Right lobe of liver (tissue), 6 donors: ENCODE measurements around the gene SLC25A10. TPM values are rescaled to one million over a fixed set of nuclear protein-coding genes. Genes with fewer than 3 reads are reported as not detected.

Experiments
- ATAC-seq, 4 donors: fragments of 200-7000 bp; cut with Tn5 transposase; one replicate each; pipeline ENCODE4 v1.9.1; 2020; ENCODE audit warnings: mild to moderate bottlenecking in 4 of 4, moderate library complexity in 4 of 4
- DNase-seq, 3 donors: peaks; one replicate each; pipeline ENCODE4 v3.0.0-alpha.2; 2020
- H3K27ac ChIP-seq, 3 donors: fragments of 200-600 bp; one replicate each; pipeline ENCODE4 v1.8.0; 2022
- H3K27me3 ChIP-seq, 2 donors: fragments of 200-600 bp; one replicate each; pipeline ENCODE4 v1.8.0; 2022
- H3K36me3 ChIP-seq, 4 donors: fragments of 200-600 bp; sonication (generic) in 1 of 4; one replicate each; pipeline versions ENCODE4 v1.5.1 to v1.8.0; 2017 to 2022; ENCODE audit warnings: control low read depth in 1 of 4
- H3K4me1 ChIP-seq, 4 donors: fragments of 200-600 bp; sonication (generic) in 1 of 4; one replicate each; pipeline versions ENCODE4 v1.5.1 to v1.8.0; 2017 to 2022; ENCODE audit warnings: control low read depth in 1 of 4
- H3K4me3 ChIP-seq, 3 donors: fragments of 200-600 bp; one replicate each; pipeline ENCODE4 v1.8.0; 2022
- H3K9me3 ChIP-seq, 4 donors: fragments of 200-600 bp; sonication (generic) in 1 of 4; one replicate each; pipeline versions ENCODE4 v1.5.1 to v1.8.0; 2017 to 2022; ENCODE audit warnings: control low read depth in 1 of 4
- POLR2A ChIP-seq: fragments of 450-650 bp; IDR thresholded peaks from one replicate; pipeline ENCODE4 v1.6.1; 2017; ENCODE audit warnings: antibody characterized with exemption, mild to moderate bottlenecking
- WGBS: methylation state at CpG from one replicate; pipeline ENCODE4 v1.1.6; 2018; ENCODE audit warnings: low coverage, low lambda C conversion rate; ENCODE audit not compliant: insufficient coverage; ENCODE audit errors: missing lambda C conversion rate; 5-methylcytosine and 5-hydroxymethylcytosine counted together
- intact Hi-C, 2 donors: fragments of 100-400 bp; cut with DNase I; formaldehyde crosslinking; loops; one replicate each; pipeline versions ENCODE4 v1.11.2 to v1.14.1; 2022
- total RNA-seq, 6 experiments: library from RNA; depleted of rRNA in 2 of 6; stranded (reverse); fragments of >200 nt in 2 of 6; fragmentation: NEBNext Ultra II Directional in 3 of 6; extraction: Animal tissue kit (Norgen Biotek cat#: 25700) in 3 of 6; gene quantifications; one replicate each; pipeline versions ENCODE4 v1.1.0 to v1.2.4, GENCODE V29; 2016 to 2023
- TF ChIP-seq, protein P1 (sequence below), 4 donors: fragments of 200-600 bp in 3 of 4; fragments of 450-650 bp in 1 of 4; IDR thresholded peaks; one replicate each; pipeline versions ENCODE4 v1.5.1 to v1.8.0; 2016 to 2022; ENCODE audit warnings: antibody characterized with exemption in 4 of 4, mild to moderate bottlenecking in 2 of 4
- donor health status: DM: no; HTN: yes; CAD: no.
- donor health status: DM: no; HTN: no; CAD: no.
- donor health status: DM: no; HTN: no; CAD: no.
- donor health status: DM: no; HTN: yes; CAD: no.
- donor health status: DM: no; HTN: yes; CAD: no.

The SLC25A10 gene
- total RNA-seq, 6 experiments from 2014 or later = 35.6 to 92.0 (median 72.7) TPM

DNA sequence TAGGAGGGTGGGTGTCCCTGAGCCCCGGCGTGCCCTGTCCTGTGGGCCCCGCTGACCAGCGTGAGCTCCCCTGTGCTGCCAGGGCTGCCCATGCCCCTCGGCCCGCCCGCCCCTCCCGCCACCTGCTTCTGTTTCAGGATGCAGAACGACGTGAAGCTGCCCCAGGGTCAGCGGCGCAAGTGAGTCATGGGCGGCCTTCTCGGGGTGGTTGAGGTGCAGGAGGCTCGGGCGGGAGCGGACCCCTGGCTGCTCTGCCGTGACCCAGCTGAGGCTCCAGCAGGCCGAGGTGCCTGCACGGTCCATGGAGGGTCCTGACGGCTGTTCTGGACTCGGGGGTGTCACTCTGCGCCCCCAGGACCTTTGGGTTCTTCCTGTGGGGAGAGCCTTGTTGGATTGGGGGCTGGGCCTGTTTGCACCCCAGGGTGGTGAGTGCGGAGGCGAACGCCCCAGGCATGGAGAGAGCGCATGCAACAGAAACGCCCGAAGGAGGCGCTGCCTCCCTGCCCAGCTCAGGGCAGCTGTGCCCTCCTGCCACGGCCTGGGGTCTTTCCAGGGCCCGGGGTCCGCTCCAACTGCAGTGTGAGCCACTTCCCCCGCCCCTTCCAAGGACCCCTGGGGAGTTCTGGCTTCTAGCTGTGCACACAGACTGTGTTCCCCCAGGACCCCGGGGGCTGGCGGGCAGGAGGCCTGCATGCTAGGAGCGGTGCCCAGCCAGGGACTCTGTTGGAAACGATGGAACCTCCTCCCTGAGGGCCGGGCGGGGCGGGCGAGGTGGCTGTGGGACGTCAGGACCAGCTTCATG, 4.0 kb downstream of the SLC25A10 start:
- intact Hi-C loops = no loop called here
- peaks cover 0 to 17% (median 6%) of the 10 kb centered on the region in 4 donors for H3K4me1 ChIP-seq
- DNase-seq (peak in 1 of 3 donors; percentile 55), ATAC-seq (no peak)
- no peak overlapping the region for H3K27ac ChIP-seq
- no peaks in the 10 kb centered on the region for H3K9me3 ChIP-seq
- 100% methylated on average over 4 of the region's 43 CpGs for WGBS
- no peaks in the 10 kb centered on the region for H3K27me3 ChIP-seq
- no peak overlapping the region for H3K4me3 ChIP-seq
- peaks cover 0 to 7% (median 2%) of the 10 kb centered on the region in 4 donors for H3K36me3 ChIP-seq
- TF ChIP-seq, protein P1, sequence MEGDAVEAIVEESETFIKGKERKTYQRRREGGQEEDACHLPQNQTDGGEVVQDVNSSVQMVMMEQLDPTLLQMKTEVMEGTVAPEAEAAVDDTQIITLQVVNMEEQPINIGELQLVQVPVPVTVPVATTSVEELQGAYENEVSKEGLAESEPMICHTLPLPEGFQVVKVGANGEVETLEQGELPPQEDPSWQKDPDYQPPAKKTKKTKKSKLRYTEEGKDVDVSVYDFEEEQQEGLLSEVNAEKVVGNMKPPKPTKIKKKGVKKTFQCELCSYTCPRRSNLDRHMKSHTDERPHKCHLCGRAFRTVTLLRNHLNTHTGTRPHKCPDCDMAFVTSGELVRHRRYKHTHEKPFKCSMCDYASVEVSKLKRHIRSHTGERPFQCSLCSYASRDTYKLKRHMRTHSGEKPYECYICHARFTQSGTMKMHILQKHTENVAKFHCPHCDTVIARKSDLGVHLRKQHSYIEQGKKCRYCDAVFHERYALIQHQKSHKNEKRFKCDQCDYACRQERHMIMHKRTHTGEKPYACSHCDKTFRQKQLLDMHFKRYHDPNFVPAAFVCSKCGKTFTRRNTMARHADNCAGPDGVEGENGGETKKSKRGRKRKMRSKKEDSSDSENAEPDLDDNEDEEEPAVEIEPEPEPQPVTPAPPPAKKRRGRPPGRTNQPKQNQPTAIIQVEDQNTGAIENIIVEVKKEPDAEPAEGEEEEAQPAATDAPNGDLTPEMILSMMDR (IDR thresholded peaks at IDR 0.05) = no peak
- no peak for TF ChIP-seq POLR2A

DNA sequence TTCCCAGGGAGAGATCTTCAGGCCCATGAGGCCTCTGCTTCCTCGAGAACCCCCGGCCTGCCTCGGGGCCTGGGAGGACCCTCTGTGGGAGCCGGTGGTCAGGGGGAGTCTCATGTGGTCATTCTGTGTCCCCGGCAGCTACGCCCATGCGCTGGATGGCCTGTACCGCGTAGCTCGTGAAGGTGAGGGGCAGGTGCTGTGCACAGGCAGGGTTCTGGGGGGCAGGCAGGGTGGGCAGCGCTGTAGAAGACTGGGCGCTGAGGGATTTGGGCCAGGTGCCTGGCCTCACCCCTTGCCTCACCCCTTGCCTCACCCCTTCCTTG, 4.6 kb downstream of the SLC25A10 start:
- no CpG with 5 or more reads among the region's 12 CpGs for WGBS
- intact Hi-C loops = no loop called here
- Histone ChIP-seq H3K4me3 (no peak overlapping the region), H3K9me3 (no peaks in the 10 kb centered on the region), H3K27ac (no peak overlapping the region), H3K27me3 (no peaks in the 10 kb centered on the region), H3K36me3 (peaks cover 0 to 7% (median 2%) of the 10 kb centered on the region in 4 donors), H3K4me1 (peaks cover 0 to 12% (median 4%) of the 10 kb centered on the region in 4 donors)
- no peak for TF ChIP-seq POLR2A
- TF ChIP-seq, protein P1 (IDR thresholded peaks at IDR 0.05) = no peak
- ATAC-seq (no peak), DNase-seq (peak in 1 of 3 donors; percentile 47)

DNA sequence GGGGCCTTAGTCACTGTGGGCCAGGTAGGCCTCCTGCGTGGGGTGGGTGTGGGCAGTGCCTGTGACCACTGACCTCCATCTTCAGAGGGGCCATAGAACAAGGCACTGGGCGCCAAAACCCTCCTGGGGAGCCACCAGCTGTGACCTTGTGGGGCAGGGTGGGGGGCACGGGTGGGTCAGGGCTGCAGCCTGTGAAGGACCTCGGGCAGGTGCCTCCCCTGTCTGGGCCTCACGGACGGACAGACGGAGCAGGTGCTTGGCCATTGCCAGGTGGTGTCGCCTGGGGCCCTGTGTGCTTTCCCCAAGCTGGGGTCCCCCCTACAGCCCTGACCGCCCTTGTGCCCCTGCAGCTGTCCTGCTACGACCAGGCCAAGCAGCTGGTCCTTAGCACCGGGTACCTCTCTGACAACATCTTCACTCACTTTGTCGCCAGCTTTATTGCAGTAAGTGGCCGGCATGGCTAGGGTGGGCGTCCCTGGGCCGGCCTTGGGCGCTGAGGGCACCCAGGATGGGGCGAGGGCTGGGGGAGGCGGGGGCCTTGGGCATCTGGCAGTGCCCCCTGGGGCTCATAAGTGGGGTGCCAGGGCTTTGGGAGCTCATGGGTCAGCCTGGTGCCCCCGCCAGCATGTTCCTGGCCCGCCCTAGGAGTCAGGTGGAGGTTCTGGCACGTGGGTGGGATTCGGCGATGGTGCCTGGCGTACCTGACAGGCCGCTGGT, 5.1 kb downstream of the SLC25A10 start:
- no peak overlapping the region for H3K4me3 ChIP-seq
- intact Hi-C loops = no loop called here
- no CpG with 5 or more reads among the region's 25 CpGs for WGBS
- ATAC-seq (no peak), DNase-seq (peak in 1 of 3 donors; percentile 52)
- H3K4me1 ChIP-seq = peaks cover 0 to 13% (median 6%) of the 10 kb centered on the region in 4 donors
- no peak overlapping the region for H3K27ac ChIP-seq
- H3K9me3 ChIP-seq = no peaks in the 10 kb centered on the region
- peaks cover 0 to 7% (median 2%) of the 10 kb centered on the region in 4 donors for H3K36me3 ChIP-seq
- no peaks in the 10 kb centered on the region for H3K27me3 ChIP-seq
- TF ChIP-seq, protein P1 (IDR thresholded peaks at IDR 0.05) = no peak
- no peak for TF ChIP-seq POLR2A

DNA sequence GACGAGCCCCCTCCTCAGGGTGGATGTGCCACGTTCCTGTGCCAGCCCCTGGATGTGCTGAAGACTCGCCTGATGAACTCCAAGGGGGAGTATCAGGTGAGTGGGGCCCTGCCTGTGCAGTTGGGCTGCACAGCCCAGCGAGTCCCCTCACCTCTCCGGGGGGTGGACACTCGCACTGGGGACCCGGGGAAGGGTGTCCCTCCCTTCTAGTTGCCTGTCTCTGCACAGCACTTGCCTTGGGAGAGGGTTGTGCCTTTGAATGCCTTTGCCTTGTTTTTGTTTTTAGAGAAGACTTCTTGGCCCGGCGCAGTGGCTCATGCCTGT, 5.6 kb downstream of the SLC25A10 start:
- Histone ChIP-seq H3K4me1 (peaks cover 0 to 19% (median 8%) of the 10 kb centered on the region in 4 donors), H3K36me3 (peaks cover 0 to 7% (median 2%) of the 10 kb centered on the region in 4 donors), H3K4me3 (no peak overlapping the region), H3K27ac (no peak overlapping the region), H3K9me3 (no peaks in the 10 kb centered on the region), H3K27me3 (no peaks in the 10 kb centered on the region)
- no peak for DNase-seq
- intact Hi-C loops = no loop called here
- TF ChIP-seq, protein P1 (IDR thresholded peaks at IDR 0.05) = no peak
- TF ChIP-seq POLR2A = no peak
- ATAC-seq = no peak
- no CpG with 5 or more reads among the region's 9 CpGs for WGBS
